Gastroesophageal sphincter (tissue), 3 donors: ENCODE measurements around the gene WDR37.

ENCODE experiments used
- POLR2A ChIP-seq, 2 donors: fragments of 450-650 bp; IDR thresholded peaks; one replicate each; pipeline ENCODE4 v1.6.1; 2017; ENCODE audit warnings: antibody characterized with exemption in 2 of 2, mild to moderate bottlenecking in 2 of 2, moderate library complexity in 1 of 2
- POLR2AphosphoS5 ChIP-seq: sonication (generic); formaldehyde crosslinking; IDR thresholded peaks from one replicate; pipeline ENCODE4 v1.6.1; 2017; ENCODE audit warnings: antibody characterized with exemption
- TF ChIP-seq, protein P1 (sequence below), 4 experiments: fragments of 200-600 bp in 2 of 4; fragments of 450-650 bp in 2 of 4; sonication (generic) in 1 of 4; IDR thresholded peaks; one replicate each; pipeline ENCODE4 v1.5.1; 2017 to 2019; ENCODE audit warnings: antibody characterized with exemption in 4 of 4, mild to moderate bottlenecking in 2 of 4, moderate library complexity in 2 of 4

DNA sequence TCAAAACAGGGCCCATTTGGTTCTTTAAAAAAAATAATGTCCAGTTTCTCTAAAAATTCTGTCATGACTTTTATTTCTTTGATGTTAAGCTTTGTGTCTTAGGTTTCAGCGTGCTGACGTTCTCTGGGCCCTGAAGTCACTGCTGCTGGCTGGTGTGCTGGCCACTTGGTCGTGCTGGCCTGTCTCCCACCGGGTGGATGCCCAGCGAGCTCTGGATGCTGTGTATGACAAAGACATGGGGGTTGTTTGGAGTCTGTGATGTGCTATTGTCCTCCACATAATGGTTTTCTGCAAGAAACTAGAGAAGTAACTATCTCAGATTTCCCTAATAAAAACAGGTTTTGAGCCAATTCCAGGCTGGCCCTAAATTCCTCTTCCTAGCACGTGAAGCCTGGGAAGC lies 21.0 kb upstream of the WDR37 start:
- TF ChIP-seq, protein P1, sequence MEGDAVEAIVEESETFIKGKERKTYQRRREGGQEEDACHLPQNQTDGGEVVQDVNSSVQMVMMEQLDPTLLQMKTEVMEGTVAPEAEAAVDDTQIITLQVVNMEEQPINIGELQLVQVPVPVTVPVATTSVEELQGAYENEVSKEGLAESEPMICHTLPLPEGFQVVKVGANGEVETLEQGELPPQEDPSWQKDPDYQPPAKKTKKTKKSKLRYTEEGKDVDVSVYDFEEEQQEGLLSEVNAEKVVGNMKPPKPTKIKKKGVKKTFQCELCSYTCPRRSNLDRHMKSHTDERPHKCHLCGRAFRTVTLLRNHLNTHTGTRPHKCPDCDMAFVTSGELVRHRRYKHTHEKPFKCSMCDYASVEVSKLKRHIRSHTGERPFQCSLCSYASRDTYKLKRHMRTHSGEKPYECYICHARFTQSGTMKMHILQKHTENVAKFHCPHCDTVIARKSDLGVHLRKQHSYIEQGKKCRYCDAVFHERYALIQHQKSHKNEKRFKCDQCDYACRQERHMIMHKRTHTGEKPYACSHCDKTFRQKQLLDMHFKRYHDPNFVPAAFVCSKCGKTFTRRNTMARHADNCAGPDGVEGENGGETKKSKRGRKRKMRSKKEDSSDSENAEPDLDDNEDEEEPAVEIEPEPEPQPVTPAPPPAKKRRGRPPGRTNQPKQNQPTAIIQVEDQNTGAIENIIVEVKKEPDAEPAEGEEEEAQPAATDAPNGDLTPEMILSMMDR (IDR thresholded peaks at IDR 0.05) = no peak
- no peak for TF ChIP-seq POLR2A (IDR thresholded peaks at IDR 0.05)
- TF ChIP-seq POLR2AphosphoS5 = no peak
